HG03469 (cell line): ENCODE measurements around the gene PI4KA.
"Not testable (repeated sequence)": the region's sequence is repeated elsewhere in the genome, so short reads cannot be mapped to it uniquely, and the experiment has no call there.

Experiments used
- ATAC-seq: cut with Tn5 transposase; IDR thresholded peaks from one replicate; pipeline ENCODE4 v1.9.1; 2021; ENCODE audit warnings: mild to moderate bottlenecking, moderate library complexity, moderate number of reproducible peaks; ENCODE audit not compliant: unreplicated experiment

PI4KA gene

GRCh38 chr22:20858615-20859416 is at the start of gene PI4KA, which contains the start of gene SNAP29:
PI4KA (minus strand) TSS chr22:20858811; CDS start chr22:20858725, 86 bp downstream.
SNAP29 (plus strand) TSS chr22:20859007; CDS start chr22:20859111, 104 bp downstream.
- peak; percentile 80 for ATAC-seq

GRCh38 chr22:20906387-20906767 is 47.8 kb upstream of the PI4KA start:
- ATAC-seq = no peak

GRCh38 chr22:20905415-20906386 is 47.1 kb upstream of the PI4KA start:
- no peak for ATAC-seq

GRCh38 chr22:20904980-20905355 is 46.4 kb upstream of the PI4KA start:
- no peak for ATAC-seq

- no peak for ATAC-seq
Measured at GRCh38 chr22:20904008-20904979, 45.7 kb upstream of the PI4KA start.

GRCh38 chr22:20903093-20903492 is 44.5 kb upstream of the PI4KA start:
- ATAC-seq = no peak

GRCh38 chr22:20901093-20902033 is 42.8 kb upstream of the PI4KA start:
- not testable (repeated sequence) for ATAC-seq

- no peak for ATAC-seq
Measured at GRCh38 chr22:20899827-20900423, 41.3 kb upstream of the PI4KA start.

- ATAC-seq = not testable (repeated sequence)
Measured at GRCh38 chr22:20897737-20898136, 39.1 kb upstream of the PI4KA start.

- ATAC-seq = no peak
Measured at GRCh38 chr22:20890975-20891374, 32.4 kb upstream of the PI4KA start.

GRCh38 chr22:20889904-20890540 is 31.4 kb upstream of the PI4KA start:
- no peak for ATAC-seq

GRCh38 chr22:20889025-20889704 is 30.6 kb upstream of the PI4KA start:
- ATAC-seq = no peak

- ATAC-seq = no peak
Measured at GRCh38 chr22:20887375-20887774, 28.8 kb upstream of the PI4KA start.

- ATAC-seq = no peak
Measured at GRCh38 chr22:20885557-20886323, 27.1 kb upstream of the PI4KA start.

- no peak for ATAC-seq
Measured at GRCh38 chr22:20885017-20885556, 26.5 kb upstream of the PI4KA start.

- ATAC-seq = no peak
Measured at GRCh38 chr22:20884454-20884853, 25.8 kb upstream of the PI4KA start.

- no peak for ATAC-seq
Measured at GRCh38 chr22:20882855-20883254, 24.2 kb upstream of the PI4KA start.
